ENCODE results near the gene MEGF10.

MEGF10 gene

GRCh38 chr5:127400946-127401670 lies 110.5 kb downstream of the MEGF10 start:
- H2BK120ac ChIP-seq (ENCODE audit: low read depth, low read length) = no peak overlapping the region

DNA sequence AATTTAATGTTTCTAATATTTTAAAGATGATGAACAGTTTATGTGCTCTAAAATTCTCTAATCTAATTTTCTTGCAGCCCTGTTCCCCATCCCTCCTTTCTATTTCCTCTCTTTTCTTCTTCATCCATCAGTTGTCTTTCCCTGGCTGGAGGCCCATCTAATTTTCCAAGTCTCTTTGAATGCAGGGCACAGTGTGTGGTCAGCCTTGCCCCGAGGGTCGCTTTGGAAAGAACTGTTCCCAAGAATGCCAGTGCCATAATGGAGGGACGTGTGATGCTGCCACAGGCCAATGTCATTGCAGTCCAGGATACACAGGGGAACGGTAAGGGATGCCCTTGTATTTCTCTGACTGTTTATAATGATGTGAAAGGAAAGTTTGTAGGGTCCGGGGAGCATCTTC lies 111.8 kb downstream of the MEGF10 start:
- Histone ChIP-seq H4K8ac (ENCODE audit: low read depth, low read length) (no peak overlapping the region), H3K4me1 (ENCODE audit: control insufficient read depth, low read depth, low read length) (peaks cover 8% of the 10 kb centered on the region), H4K5ac (ENCODE audit: low read length) (no peak overlapping the region), H3K9ac (ENCODE audit: low read length) (no peak overlapping the region), H3K18ac (ENCODE audit: low read length) (no peak overlapping the region), H3K4ac (ENCODE audit: low read depth, low read length) (no peak overlapping the region), H3K56ac (ENCODE audit: low read length) (no peak overlapping the region), H3K27ac (ENCODE audit: low read depth, low read length) (no peak overlapping the region), H2BK15ac (replicated peaks; ENCODE audit: low read depth) (no peak overlapping the region), H3K23ac (ENCODE audit: low read length) (no peak overlapping the region), H3K79me2 (ENCODE audit: control insufficient read depth, insufficient read depth, low read length) (no peaks in the 10 kb centered on the region), H3K4me3 (ENCODE audit: low read length) (no peak overlapping the region), H3K79me1 (ENCODE audit: low read length) (no peaks in the 10 kb centered on the region), H2AK5ac (ENCODE audit: low read length) (no peak overlapping the region), H3K36me3 (ENCODE audit: control insufficient read depth, insufficient read depth, low read length) (no peaks in the 10 kb centered on the region), H3K27me3 (ENCODE audit: insufficient read depth, low read length, poor library complexity) (no peaks in the 10 kb centered on the region), H2BK5ac (ENCODE audit: low read length) (no peak overlapping the region), H2BK120ac (ENCODE audit: low read depth, low read length) (no peak overlapping the region), H3K4me2 (ENCODE audit: low read length) (no peak overlapping the region)
- WGBS (ENCODE audit: extremely low coverage, insufficient coverage, low lambda C conversion rate) = no CpG with 5 or more reads among the region's 5 CpGs
- no peak for DNase-seq

More at GRCh38 chr5:127400946-127401670, 110.5 kb downstream of the MEGF10 start:
- WGBS (ENCODE audit: extremely low coverage, insufficient coverage, low lambda C conversion rate) = no CpG with 5 or more reads among the region's 5 CpGs
- H3K9ac ChIP-seq (ENCODE audit: low read length) = no peak overlapping the region
- no peak overlapping the region for H2BK15ac ChIP-seq (replicated peaks; ENCODE audit: low read depth)
- H4K5ac ChIP-seq (ENCODE audit: low read length) = no peak overlapping the region
- H3K79me1 ChIP-seq (ENCODE audit: low read length) = no peaks in the 10 kb centered on the region
- H3K4me2 ChIP-seq (ENCODE audit: low read length) = no peak overlapping the region
- H2BK5ac ChIP-seq (ENCODE audit: low read length) = no peak overlapping the region
- no peak overlapping the region for H3K23ac ChIP-seq (ENCODE audit: low read length)
- no peak overlapping the region for H3K4ac ChIP-seq (ENCODE audit: low read depth, low read length)
- H3K4me3 ChIP-seq (ENCODE audit: low read length) = no peak overlapping the region
- H3K36me3 ChIP-seq (ENCODE audit: control insufficient read depth, insufficient read depth, low read length) = no peaks in the 10 kb centered on the region
- H3K18ac ChIP-seq (ENCODE audit: low read length) = no peak overlapping the region
- H3K4me1 ChIP-seq (ENCODE audit: control insufficient read depth, low read depth, low read length) = peaks cover under 1% of the 10 kb centered on the region
- no peak for DNase-seq
- H2AK5ac ChIP-seq (ENCODE audit: low read length) = no peak overlapping the region
- no peak overlapping the region for H3K27ac ChIP-seq (ENCODE audit: low read depth, low read length)
- H4K8ac ChIP-seq (ENCODE audit: low read depth, low read length) = no peak overlapping the region
- H3K56ac ChIP-seq (ENCODE audit: low read length) = no peak overlapping the region
- H3K27me3 ChIP-seq (ENCODE audit: insufficient read depth, low read length, poor library complexity) = no peaks in the 10 kb centered on the region
- H3K79me2 ChIP-seq (ENCODE audit: control insufficient read depth, insufficient read depth, low read length) = no peaks in the 10 kb centered on the region

GRCh38 chr5:127404190-127404589 lies 113.6 kb downstream of the MEGF10 start:
- H3K56ac ChIP-seq (ENCODE audit: low read length) = no peak overlapping the region

DNA sequence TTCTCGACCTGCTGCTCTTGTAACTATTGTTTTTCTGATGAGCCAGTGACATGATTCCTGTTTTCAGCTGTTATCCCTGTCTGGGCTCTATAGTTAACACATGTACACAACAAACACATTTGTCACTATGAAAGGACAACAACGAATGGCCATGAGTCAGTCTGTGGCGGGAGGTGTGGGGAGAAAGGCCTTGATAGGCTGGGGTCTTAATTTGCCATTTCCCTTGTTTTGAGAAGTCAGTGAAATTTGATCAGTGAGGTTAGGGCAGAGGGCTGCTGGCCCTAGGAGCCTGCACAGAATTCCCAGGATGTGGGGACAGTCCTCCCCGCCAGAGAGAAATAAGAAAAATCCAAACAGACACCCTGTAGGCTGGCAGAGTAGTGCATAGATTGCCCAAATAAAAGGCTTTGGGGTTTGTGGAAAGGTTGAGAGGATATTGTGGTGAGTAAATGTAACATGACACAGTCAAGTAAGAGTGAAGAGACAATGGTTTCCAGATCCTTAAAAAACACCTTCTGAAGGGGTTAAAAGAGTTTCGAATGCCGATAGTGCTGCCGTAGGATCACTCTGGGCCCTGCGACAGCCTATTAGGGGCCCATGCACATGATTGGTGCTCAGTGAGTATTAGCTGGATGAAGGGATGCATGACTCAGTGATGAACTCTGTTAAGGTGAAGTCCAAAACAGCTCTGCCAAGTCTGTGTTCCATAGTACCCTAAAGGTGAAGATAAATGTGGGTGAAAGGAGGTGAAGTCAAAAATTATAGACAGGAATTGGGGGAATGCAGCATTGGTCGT lies 115.9 kb downstream of the MEGF10 start:
- Histone ChIP-seq H4K8ac (ENCODE audit: low read depth, low read length) (peak overlapping the region; percentile 76), H3K4ac (ENCODE audit: low read depth, low read length) (no peak overlapping the region), H3K4me1 (ENCODE audit: control insufficient read depth, low read depth, low read length) (peaks cover 8% of the 10 kb centered on the region), H3K27me3 (ENCODE audit: insufficient read depth, low read length, poor library complexity) (no peaks in the 10 kb centered on the region), H3K79me1 (ENCODE audit: low read length) (no peaks in the 10 kb centered on the region), H2AK5ac (ENCODE audit: low read length) (no peak overlapping the region), H3K79me2 (ENCODE audit: control insufficient read depth, insufficient read depth, low read length) (no peaks in the 10 kb centered on the region), H3K4me3 (ENCODE audit: low read length) (no peak overlapping the region), H3K18ac (ENCODE audit: low read length) (peak overlapping the region; percentile 61), H3K36me3 (ENCODE audit: control insufficient read depth, insufficient read depth, low read length) (no peaks in the 10 kb centered on the region), H2BK120ac (ENCODE audit: low read depth, low read length) (no peak overlapping the region), H2BK5ac (ENCODE audit: low read length) (no peak overlapping the region), H2BK15ac (replicated peaks; ENCODE audit: low read depth) (no peak overlapping the region), H4K5ac (ENCODE audit: low read length) (no peak overlapping the region), H3K27ac (ENCODE audit: low read depth, low read length) (no peak overlapping the region), H3K56ac (ENCODE audit: low read length) (peak overlapping the region; percentile 29), H3K9ac (ENCODE audit: low read length) (no peak overlapping the region), H3K4me2 (ENCODE audit: low read length) (no peak overlapping the region), H3K23ac (ENCODE audit: low read length) (no peak overlapping the region)
- DNase-seq = peak; percentile 58
- WGBS (ENCODE audit: extremely low coverage, insufficient coverage, low lambda C conversion rate) = no CpG with 5 or more reads among the region's 9 CpGs

More at GRCh38 chr5:127404190-127404589, 113.6 kb downstream of the MEGF10 start:
- H3K27ac ChIP-seq (ENCODE audit: low read depth, low read length) = no peak overlapping the region
- H3K79me1 ChIP-seq (ENCODE audit: low read length) = no peaks in the 10 kb centered on the region
- no peak overlapping the region for H2AK5ac ChIP-seq (ENCODE audit: low read length)
- H2BK5ac ChIP-seq (ENCODE audit: low read length) = no peak overlapping the region
- H3K36me3 ChIP-seq (ENCODE audit: control insufficient read depth, insufficient read depth, low read length) = no peaks in the 10 kb centered on the region
- no CpG with 5 or more reads among the region's 3 CpGs for WGBS (ENCODE audit: extremely low coverage, insufficient coverage, low lambda C conversion rate)
- no peak overlapping the region for H3K18ac ChIP-seq (ENCODE audit: low read length)
- no peak overlapping the region for H3K4me3 ChIP-seq (ENCODE audit: low read length)
- no peak for DNase-seq
- no peak overlapping the region for H3K4me2 ChIP-seq (ENCODE audit: low read length)
- no peak overlapping the region for H4K5ac ChIP-seq (ENCODE audit: low read length)
- H3K23ac ChIP-seq (ENCODE audit: low read length) = no peak overlapping the region
- H3K4me1 ChIP-seq (ENCODE audit: control insufficient read depth, low read depth, low read length) = peaks cover 8% of the 10 kb centered on the region
- no peak overlapping the region for H3K9ac ChIP-seq (ENCODE audit: low read length)
- no peak overlapping the region for H2BK120ac ChIP-seq (ENCODE audit: low read depth, low read length)
- H3K79me2 ChIP-seq (ENCODE audit: control insufficient read depth, insufficient read depth, low read length) = no peaks in the 10 kb centered on the region
- H3K27me3 ChIP-seq (ENCODE audit: insufficient read depth, low read length, poor library complexity) = no peaks in the 10 kb centered on the region
- no peak overlapping the region for H3K4ac ChIP-seq (ENCODE audit: low read depth, low read length)
- H4K8ac ChIP-seq (ENCODE audit: low read depth, low read length) = no peak overlapping the region
- no peak overlapping the region for H2BK15ac ChIP-seq (replicated peaks; ENCODE audit: low read depth)

- no peak for DNase-seq
- Histone ChIP-seq H4K8ac (ENCODE audit: low read depth, low read length) (no peak overlapping the region), H3K4me2 (ENCODE audit: low read length) (no peak overlapping the region), H3K79me2 (ENCODE audit: control insufficient read depth, insufficient read depth, low read length) (no peaks in the 10 kb centered on the region), H3K79me1 (ENCODE audit: low read length) (no peaks in the 10 kb centered on the region), H3K4ac (ENCODE audit: low read depth, low read length) (no peak overlapping the region), H3K56ac (ENCODE audit: low read length) (peak overlapping the region; percentile 17), H2BK5ac (ENCODE audit: low read length) (no peak overlapping the region), H3K36me3 (ENCODE audit: control insufficient read depth, insufficient read depth, low read length) (no peaks in the 10 kb centered on the region), H3K27me3 (ENCODE audit: insufficient read depth, low read length, poor library complexity) (no peaks in the 10 kb centered on the region), H3K9ac (ENCODE audit: low read length) (no peak overlapping the region), H3K4me1 (ENCODE audit: control insufficient read depth, low read depth, low read length) (peaks cover 8% of the 10 kb centered on the region), H3K27ac (ENCODE audit: low read depth, low read length) (no peak overlapping the region), H3K18ac (ENCODE audit: low read length) (no peak overlapping the region), H2BK15ac (replicated peaks; ENCODE audit: low read depth) (no peak overlapping the region), H3K4me3 (ENCODE audit: low read length) (no peak overlapping the region), H4K5ac (ENCODE audit: low read length) (no peak overlapping the region), H2AK5ac (ENCODE audit: low read length) (no peak overlapping the region), H2BK120ac (ENCODE audit: low read depth, low read length) (no peak overlapping the region), H3K23ac (ENCODE audit: low read length) (no peak overlapping the region)
- WGBS (ENCODE audit: extremely low coverage, insufficient coverage, low lambda C conversion rate) = no CpG with 5 or more reads among the region's 10 CpGs
These were observed 118.8 kb downstream of the MEGF10 start for GRCh38 chr5:127409246-127409917.

Data from mesendoderm (in vitro differentiated cells).